IMR-90 (cell line): ENCODE results near the gene CANT1. TPM values are rescaled to one million over a fixed set of nuclear protein-coding genes. Genes with fewer than 3 reads are reported as not detected.
A peak's percentile ranks its signal among the peaks of the same experiment; 100 is the strongest.

ENCODE experiments used
- ATAC-seq: fragments of 200-7000 bp; cut with Tn5 transposase; 2 replicates; pipeline ENCODE4 v1.9.1; 2020; ENCODE audit warnings: low read depth, mild to moderate bottlenecking, moderate library complexity
- BruUV-seq: library from RNA; stranded (reverse); fragments of 400-500 nt; replicated peaks from 2 replicates; lab custom pipeline; 2021; lab: Mats Ljungman, UMichigan
- CTCF ChIA-PET: fragments of 300-600 bp; formaldehyde crosslinking; extraction: SDS; loops from one replicate; lab custom pipeline; 2021; ENCODE audit warnings: antibody characterized with exemption; lab: Yijun Ruan, JAX
- POLR2A ChIA-PET: fragments of 300-600 bp; sonication (Branson Sonifier 250); formaldehyde crosslinking; loops from one replicate; lab custom pipeline; 2022; ENCODE audit warnings: antibody characterized with exemption; ENCODE audit not compliant: unreplicated experiment; lab: Charles Lee
- DNase-seq: peaks from one replicate; pipeline ENCODE4 v3.0.0; 2013
- H2AFZ ChIP-seq: replicated peaks from 2 replicates; pipeline ENCODE3; 2013; ENCODE audit warnings: low read length, mild to moderate bottlenecking; ENCODE audit not compliant: poor library complexity
- H2AK5ac ChIP-seq: 2 replicates; pipeline ENCODE4 v1.6.1; 2013; ENCODE audit warnings: low read depth, low read length, inconsistent platforms
- H2AK9ac ChIP-seq: replicated peaks from 2 replicates; pipeline ENCODE3; 2013; ENCODE audit warnings: mild to moderate bottlenecking, low read depth, low read length, moderate library complexity; ENCODE audit not compliant: poor library complexity
- H2BK120ac ChIP-seq: 2 replicates; pipeline ENCODE4 v1.6.1; 2013; ENCODE audit warnings: low read depth, low read length, inconsistent platforms
- H2BK15ac ChIP-seq: 3 replicates; pipeline ENCODE4 v1.6.1; 2013; ENCODE audit warnings: low read depth, low read length, inconsistent platforms
- H2BK20ac ChIP-seq: 2 replicates; pipeline ENCODE4 v1.6.1; 2013; ENCODE audit warnings: low read depth, mild to moderate bottlenecking, inconsistent platforms, low read length, moderate library complexity
- H2BK5ac ChIP-seq: 2 replicates; pipeline ENCODE4 v1.6.1; 2013; ENCODE audit warnings: mild to moderate bottlenecking, low read depth, low read length, inconsistent platforms; ENCODE audit not compliant: poor library complexity, severe bottlenecking
- H3K14ac ChIP-seq: replicated peaks from 2 replicates; pipeline ENCODE4 v1.6.1; 2013; ENCODE audit warnings: low read depth, low read length, inconsistent platforms
- H3K18ac ChIP-seq: 2 replicates; pipeline ENCODE4 v1.6.1; 2013; ENCODE audit warnings: low read depth, low read length, control low read depth
- H3K23ac ChIP-seq: 2 replicates; pipeline ENCODE4 v1.6.1; 2013; ENCODE audit warnings: low read depth, low read length, inconsistent platforms
- H3K27ac ChIP-seq: 2 replicates; pipeline ENCODE4 v1.5.1; 2013; ENCODE audit warnings: mild to moderate bottlenecking, control low read depth, low read length; ENCODE audit not compliant: insufficient read depth
- H3K27me3 ChIP-seq: 2 replicates; pipeline ENCODE4 v1.6.1; 2013; ENCODE audit warnings: low read length; ENCODE audit not compliant: control insufficient read depth, insufficient read depth
- H3K36me3 ChIP-seq: 2 replicates; pipeline ENCODE4 v1.6.1; 2013; ENCODE audit warnings: low read length, mixed read lengths; ENCODE audit not compliant: control insufficient read depth, insufficient read depth
- H3K4ac ChIP-seq: 2 replicates; pipeline ENCODE4 v1.6.1; 2013; ENCODE audit warnings: low read depth, low read length, inconsistent platforms
- H3K4me1 ChIP-seq: 2 replicates; pipeline ENCODE4 v1.6.1; 2013; ENCODE audit warnings: low read length, mixed read lengths; ENCODE audit not compliant: control insufficient read depth, insufficient read depth
- H3K4me2 ChIP-seq: 2 replicates; pipeline ENCODE4 v1.6.1; 2013; ENCODE audit warnings: low read depth, mild to moderate bottlenecking, control low read depth, low read length, moderate library complexity
- H3K4me3 ChIP-seq: 2 replicates; pipeline ENCODE4 v1.5.1; 2013; ENCODE audit warnings: low read depth, mild to moderate bottlenecking, control low read depth, low read length, moderate library complexity; ENCODE audit not compliant: insufficient read depth
- H3K56ac ChIP-seq: 2 replicates; pipeline ENCODE4 v1.6.1; 2013; ENCODE audit warnings: low read length, inconsistent platforms; ENCODE audit not compliant: insufficient read depth; ENCODE audit errors: extremely low read depth
- H3K79me1 ChIP-seq, 2 experiments: 2 replicates each; pipeline ENCODE4 v1.6.1; 2013; ENCODE audit warnings: low read length in 2 of 2, inconsistent platforms in 1 of 2, low read depth in 1 of 2
- H3K9ac ChIP-seq: 2 replicates; pipeline ENCODE4 v1.6.1; 2013; ENCODE audit warnings: low read depth, low read length, control low read depth
- H3K9me1 ChIP-seq: 2 replicates; pipeline ENCODE4 v1.6.1; 2013; ENCODE audit warnings: low read length, inconsistent platforms; ENCODE audit not compliant: insufficient read depth
- H3K9me3 ChIP-seq: 2 replicates; pipeline ENCODE4 v1.6.1; 2013; ENCODE audit warnings: low read length; ENCODE audit not compliant: control insufficient read depth, insufficient read depth
- H4K20me1 ChIP-seq: 2 replicates; pipeline ENCODE4 v1.6.1; 2013; ENCODE audit warnings: low read length, inconsistent platforms; ENCODE audit not compliant: insufficient read depth
- H4K5ac ChIP-seq: 2 replicates; pipeline ENCODE4 v1.6.1; 2013; ENCODE audit warnings: mild to moderate bottlenecking, low read depth, low read length, control low read depth
- H4K8ac ChIP-seq, 2 experiments: 2 replicates each; pipeline ENCODE4 v1.6.1; 2013; ENCODE audit warnings: low read depth in 2 of 2, low read length in 2 of 2, control low read depth in 1 of 2, inconsistent platforms in 1 of 2
- H4K91ac ChIP-seq: 2 replicates; pipeline ENCODE4 v1.6.1; 2013; ENCODE audit warnings: low read depth, low read length, inconsistent platforms; ENCODE audit not compliant: insufficient read depth
- BHLHE40 ChIP-seq: fragments of 150-350 bp; IDR thresholded peaks from 2 replicates; pipeline ENCODE4 v1.6.1; 2016; ENCODE audit warnings: mild to moderate bottlenecking, low read depth, low read length
- CEBPB ChIP-seq: IDR thresholded peaks from 2 replicates; pipeline ENCODE4 v1.6.1; 2012; ENCODE audit warnings: low read depth, low read length, improper control_type of control experiment
- CHD1 ChIP-seq: IDR thresholded peaks from 2 replicates; pipeline ENCODE4 v1.6.1; 2012; ENCODE audit warnings: low read depth, low read length, improper control_type of control experiment
- ELK1 ChIP-seq: fragments of 150-350 bp; IDR thresholded peaks from 2 replicates; pipeline ENCODE4 v1.6.1; 2016; ENCODE audit warnings: low read depth, mild to moderate bottlenecking, low read length, moderate library complexity, borderline replicate concordance
- FOS ChIP-seq: fragments of 150-350 bp; IDR thresholded peaks from 2 replicates; pipeline ENCODE4 v1.6.1; 2016; ENCODE audit warnings: low read depth, low read length
- MXI1 ChIP-seq: IDR thresholded peaks from 2 replicates; pipeline ENCODE4 v1.6.1; 2012; ENCODE audit warnings: low read depth, mild to moderate bottlenecking, low read length, moderate library complexity, borderline replicate concordance
- NFE2L2 ChIP-seq: fragments of 150-350 bp; IDR thresholded peaks from 2 replicates; pipeline ENCODE4 v1.6.1; 2016; ENCODE audit warnings: low read depth, mild to moderate bottlenecking, low read length
- POLR2A ChIP-seq: IDR thresholded peaks from 2 replicates; pipeline ENCODE4 v1.6.1; 2012; ENCODE audit warnings: mild to moderate bottlenecking, low read depth, low read length
- RAD21 ChIP-seq: IDR thresholded peaks from 2 replicates; pipeline ENCODE4 v1.6.1; 2012; ENCODE audit warnings: low read length, improper control_type of control experiment
- RFX5 ChIP-seq: IDR thresholded peaks from 2 replicates; pipeline ENCODE4 v1.8.0; 2012; ENCODE audit warnings: low read depth, mild to moderate bottlenecking, low read length, moderate library complexity
- SMC3 ChIP-seq: fragments of 150-350 bp; IDR thresholded peaks from 2 replicates; pipeline ENCODE4 v1.6.1; 2016; ENCODE audit warnings: low read depth, mild to moderate bottlenecking, antibody characterized with exemption, low read length, moderate library complexity
- USF2 ChIP-seq: fragments of 150-350 bp; IDR thresholded peaks from 2 replicates; pipeline ENCODE4 v1.6.1; 2017; ENCODE audit warnings: mild to moderate bottlenecking, antibody characterized with exemption, low read length, low read depth
- WGBS, 2 experiments: methylation state at CpG; one replicate each; pipeline versions ENCODE4 v1.1.5 to v1.1.7; 2013; ENCODE audit warnings: missing lambda C conversion rate in 2 of 2; ENCODE audit not compliant: insufficient read length in 1 of 2; ENCODE audit errors: extremely low coverage in 2 of 2; 5-methylcytosine and 5-hydroxymethylcytosine counted together
- dilution Hi-C: fragments of 300-500 bp; cut with HindIII; formaldehyde crosslinking; loops from one replicate; pipeline ENCODE4 v1.14.3; 2018; ENCODE audit warnings: low sequenced_read_pairs; ENCODE audit not compliant: unreplicated experiment
- in situ Hi-C: fragments of 300-500 bp; cut with MboI; formaldehyde crosslinking; loops from 3 replicates; pipeline ENCODE4 v1.14.3; 2019; ENCODE audit warnings: low sequenced_read_pairs, inconsistent platforms, mixed read lengths
- intact Hi-C: fragments of 100-400 bp; cut with micrococcal nuclease; formaldehyde crosslinking; loops from 2 replicates; pipeline ENCODE4 v1.10.0; 2022
- polyA plus RNA-seq, 3 experiments: library from polyadenylated mRNA; depleted of rRNA; stranded (reverse); fragments of >200 nt; gene quantifications; 2 replicates each; pipeline ENCODE4 v1.2.3, GENCODE V29; 2012; ENCODE audit warnings: low replicate concordance in 1 of 3
- total RNA-seq: library from RNA; depleted of rRNA; stranded (reverse); fragments of >200 nt; gene quantifications from 2 replicates; pipeline ENCODE4 v1.2.3, GENCODE V29; 2012

The CANT1 gene
- total and polyA plus RNA-seq, 2 of the 4 experiments (the other 2 are of a cell fraction) = 51.8 to 73.4 TPM

DNA sequence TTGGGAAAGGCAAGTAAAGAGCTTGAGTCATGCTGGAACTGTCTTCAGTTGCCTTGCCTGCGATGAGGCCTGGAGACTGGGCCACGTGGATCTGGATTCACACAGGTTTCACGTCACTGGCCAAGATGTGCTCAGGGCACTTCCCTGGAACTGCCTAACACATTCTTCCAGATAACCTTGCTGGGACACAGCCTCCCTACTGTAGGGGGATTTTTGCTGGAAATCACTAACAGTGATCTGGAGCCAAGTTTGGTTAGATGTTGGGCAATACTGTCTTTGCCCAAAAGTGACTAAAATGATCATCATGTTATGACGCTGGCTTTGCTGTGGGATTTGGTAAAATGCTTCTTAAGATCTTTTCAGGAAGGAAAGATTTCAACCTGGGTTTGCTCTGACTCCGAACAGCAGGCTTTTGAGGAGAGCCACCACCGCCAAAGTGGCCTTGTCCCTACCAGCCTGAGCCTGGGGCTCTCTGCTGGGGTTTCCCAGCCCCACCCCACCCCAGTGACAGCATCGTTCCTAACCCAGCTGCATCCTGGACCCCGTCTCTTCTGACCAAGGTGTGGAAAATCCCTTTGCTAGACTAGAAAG, 29.1 kb upstream of the CANT1 start:
- H3K9ac ChIP-seq = no peak overlapping the region
- H4K20me1 ChIP-seq = no peaks in the 10 kb centered on the region; the same call in 1 of the 2 replicates
- peak overlapping the region; percentile 96 for H2BK20ac ChIP-seq
- H2AK5ac ChIP-seq = peak overlapping the region; percentile 98
- ATAC-seq (peak; percentile 60), DNase-seq (peak; percentile 96)
- H3K27ac ChIP-seq = peak overlapping the region; percentile 77
- peak overlapping the region; percentile 76 for H4K5ac ChIP-seq
- no peaks in the 10 kb centered on the region for H3K9me3 ChIP-seq
- H3K79me1 ChIP-seq = 0 out of 4 replicates have a peak, but pooled peaks cover 0 to 10% of the 10 kb centered on the region in 2 experiments
- H2AK9ac ChIP-seq = peak overlapping the region; percentile 73
- peak overlapping the region; percentile 59 to 85; a peak in 3 of 4 replicates for H4K8ac ChIP-seq
- peak overlapping the region; percentile 97 for H2BK5ac ChIP-seq
- no CpG with 5 or more reads among the region's 8 CpGs for WGBS, 2 experiments
- peak overlapping the region; percentile 94; the same call in 2 of the 3 replicates for H2BK15ac ChIP-seq
- H3K36me3 ChIP-seq = no peaks in the 10 kb centered on the region
- H3K23ac ChIP-seq = peak overlapping the region; percentile 77; the same call in 1 of the 2 replicates
- H3K4me2 ChIP-seq = no peak overlapping the region
- H3K56ac ChIP-seq = no peak overlapping the region
- H3K4ac ChIP-seq = peak overlapping the region; percentile 97
- ChIA-PET POLR2A (interaction anchor here (0.6 kb wide), 1 partner anchor 12 kb away, joined by 3 read pairs; no protein-coding TSS in a partner anchor), CTCF (no interaction called here)
- H2BK120ac ChIP-seq = peak overlapping the region; percentile 97
- peak overlapping the region; percentile 94 for H4K91ac ChIP-seq
- peaks cover 24% of the 10 kb centered on the region for H3K4me1 ChIP-seq
- TF ChIP-seq ELK1 = no peak
- 0 out of 2 replicates have a peak, but pooled peaks have one; percentile 9 for TF ChIP-seq BHLHE40
- TF ChIP-seq RFX5 = no peak
- TF ChIP-seq POLR2A = no peak
- 0 out of 2 replicates have a peak, but pooled peaks have one; percentile 37 for TF ChIP-seq MXI1
- peak; percentile 44; the same call in 1 of the 2 replicates for TF ChIP-seq FOS
- peak; percentile 99 for TF ChIP-seq CEBPB
- no peak for TF ChIP-seq CHD1
- TF ChIP-seq SMC3 = no peak
- TF ChIP-seq USF2 = no peak
- TF ChIP-seq RAD21 = no peak
- TF ChIP-seq NFE2L2 = no peak
- dilution Hi-C loops (no loop called here), in situ Hi-C loops (no loop called here), intact Hi-C loops (no loop called here)
- H3K18ac ChIP-seq = peak overlapping the region; percentile 88
- BruUV-seq = no TSS peak
- H3K4me3 ChIP-seq = no peak overlapping the region
- H3K9me1 ChIP-seq = peaks cover 25% of the 10 kb centered on the region
- no peaks in the 10 kb centered on the region for H3K27me3 ChIP-seq
- H2AFZ ChIP-seq = peak overlapping the region; percentile 4
- peak overlapping the region; percentile 82 for H3K14ac ChIP-seq
